Measurements from ENCODE around the gene ENO3. TPM values are rescaled to one million over a fixed set of nuclear protein-coding genes. Genes with fewer than 3 reads are reported as not detected.

ENO3 gene
- total and polyA plus RNA-seq, 10 of the 15 experiments (the other 5 are each of a cell fraction or from before 2014, with no cell fraction given), result 6.8 to 28.4 (median 17.0) TPM

DNA sequence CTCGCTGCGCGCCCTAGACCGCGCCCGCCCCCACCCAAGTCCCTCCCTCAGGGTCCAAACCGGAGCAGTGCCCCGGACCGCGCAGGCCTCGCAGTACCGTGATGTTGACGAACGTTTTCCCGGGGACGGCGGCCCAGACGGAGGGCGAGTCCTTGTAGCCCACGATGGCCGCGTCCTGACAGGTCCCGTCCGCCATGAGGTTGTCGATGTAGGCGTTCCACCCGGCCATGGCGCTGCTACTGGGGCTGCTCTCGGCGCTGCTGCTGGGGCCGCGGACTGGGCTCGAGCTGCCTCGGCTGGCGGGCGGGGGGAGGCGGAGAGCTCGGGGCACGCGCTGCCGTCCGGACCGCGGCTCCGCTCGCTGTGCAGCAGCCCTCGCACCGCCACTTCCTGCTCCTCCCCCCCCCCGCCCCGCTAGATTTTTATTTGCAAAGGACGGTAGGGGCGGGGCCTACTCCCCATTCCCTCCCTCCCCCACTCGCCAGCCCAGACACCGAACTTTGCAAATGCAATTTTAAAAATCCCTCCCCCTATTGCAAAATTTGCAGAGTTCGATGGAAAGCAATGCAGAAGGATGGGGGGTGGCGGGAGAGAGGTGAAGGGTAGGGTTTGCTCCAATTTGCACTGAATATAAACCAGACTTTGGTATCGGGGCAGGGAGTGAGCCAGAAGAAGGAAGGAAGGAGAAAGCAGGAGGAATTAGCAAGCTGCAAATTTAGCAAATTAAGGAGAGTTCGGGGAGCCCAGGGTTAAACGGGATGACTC lies 2.6 kb upstream of the ENO3 start, which contains the start of gene PFN1 (continued):
- TF ChIP-seq, protein P1, sequence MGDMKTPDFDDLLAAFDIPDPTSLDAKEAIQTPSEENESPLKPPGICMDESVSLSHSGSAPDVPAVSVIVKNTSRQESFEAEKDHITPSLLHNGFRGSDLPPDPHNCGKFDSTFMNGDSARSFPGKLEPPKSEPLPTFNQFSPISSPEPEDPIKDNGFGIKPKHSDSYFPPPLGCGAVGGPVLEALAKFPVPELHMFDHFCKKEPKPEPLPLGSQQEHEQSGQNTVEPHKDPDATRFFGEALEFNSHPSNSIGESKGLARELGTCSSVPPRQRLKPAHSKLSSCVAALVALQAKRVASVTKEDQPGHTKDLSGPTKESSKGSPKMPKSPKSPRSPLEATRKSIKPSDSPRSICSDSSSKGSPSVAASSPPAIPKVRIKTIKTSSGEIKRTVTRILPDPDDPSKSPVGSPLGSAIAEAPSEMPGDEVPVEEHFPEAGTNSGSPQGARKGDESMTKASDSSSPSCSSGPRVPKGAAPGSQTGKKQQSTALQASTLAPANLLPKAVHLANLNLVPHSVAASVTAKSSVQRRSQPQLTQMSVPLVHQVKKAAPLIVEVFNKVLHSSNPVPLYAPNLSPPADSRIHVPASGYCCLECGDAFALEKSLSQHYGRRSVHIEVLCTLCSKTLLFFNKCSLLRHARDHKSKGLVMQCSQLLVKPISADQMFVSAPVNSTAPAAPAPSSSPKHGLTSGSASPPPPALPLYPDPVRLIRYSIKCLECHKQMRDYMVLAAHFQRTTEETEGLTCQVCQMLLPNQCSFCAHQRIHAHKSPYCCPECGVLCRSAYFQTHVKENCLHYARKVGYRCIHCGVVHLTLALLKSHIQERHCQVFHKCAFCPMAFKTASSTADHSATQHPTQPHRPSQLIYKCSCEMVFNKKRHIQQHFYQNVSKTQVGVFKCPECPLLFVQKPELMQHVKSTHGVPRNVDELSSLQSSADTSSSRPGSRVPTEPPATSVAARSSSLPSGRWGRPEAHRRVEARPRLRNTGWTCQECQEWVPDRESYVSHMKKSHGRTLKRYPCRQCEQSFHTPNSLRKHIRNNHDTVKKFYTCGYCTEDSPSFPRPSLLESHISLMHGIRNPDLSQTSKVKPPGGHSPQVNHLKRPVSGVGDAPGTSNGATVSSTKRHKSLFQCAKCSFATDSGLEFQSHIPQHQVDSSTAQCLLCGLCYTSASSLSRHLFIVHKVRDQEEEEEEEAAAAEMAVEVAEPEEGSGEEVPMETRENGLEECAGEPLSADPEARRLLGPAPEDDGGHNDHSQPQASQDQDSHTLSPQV (IDR thresholded peaks at IDR 0.05), result no peak
- TF ChIP-seq FOS (IDR thresholded peaks at IDR 0.05; ENCODE audit: borderline replicate concordance, extremely low read depth, insufficient read length) (no peak), RB1 (IDR thresholded peaks at IDR 0.05; ENCODE audit: borderline replicate concordance) (no peak), STAT1 (conservative IDR thresholded peaks at IDR 0.05) (no peak), SP1 (IDR thresholded peaks at IDR 0.05; ENCODE audit: low read depth, low read length) (peak; percentile 39), BMI1 (IDR thresholded peaks at IDR 0.05; ENCODE audit: borderline replicate concordance) (no peak), ZNF207 (IDR thresholded peaks at IDR 0.05; ENCODE audit: borderline replicate concordance) (no peak), MYC (IDR thresholded peaks at IDR 0.05; ENCODE audit: insufficient read depth, insufficient read length, insufficient replicate concordance, low read length, severe bottlenecking) (no peak), MTA2 (IDR thresholded peaks at IDR 0.05; ENCODE audit: low read depth) (peak; percentile 41; the same call in 1 of the 2 replicates), NR2F1 (conservative IDR thresholded peaks at IDR 0.05) (no peak; the same call in 1 of the 2 replicates), CEBPB (IDR thresholded peaks at IDR 0.05; ENCODE audit: borderline replicate concordance in 1 of 2, low read depth in 2 of 2, low read length in 2 of 2) (0 out of 4 replicates have a peak, but pooled peaks of 1 of the 2 experiments have one; percentile 24), CBFB (IDR thresholded peaks at IDR 0.05; ENCODE audit: low read depth) (peak; percentile 15; the same call in 1 of the 2 replicates), HDAC6 (IDR thresholded peaks at IDR 0.05; ENCODE audit: unreplicated experiment) (peak; percentile 47), MTA3 (IDR thresholded peaks at IDR 0.05; ENCODE audit: borderline replicate concordance, low read length) (no peak), ZBED1 (IDR thresholded peaks at IDR 0.05; ENCODE audit: borderline replicate concordance) (peak; percentile 49; the same call in 1 of the 2 replicates), RELB (IDR thresholded peaks at IDR 0.05; ENCODE audit: low read depth) (peak; percentile 96)
- TF ChIP-seq, protein P2, sequence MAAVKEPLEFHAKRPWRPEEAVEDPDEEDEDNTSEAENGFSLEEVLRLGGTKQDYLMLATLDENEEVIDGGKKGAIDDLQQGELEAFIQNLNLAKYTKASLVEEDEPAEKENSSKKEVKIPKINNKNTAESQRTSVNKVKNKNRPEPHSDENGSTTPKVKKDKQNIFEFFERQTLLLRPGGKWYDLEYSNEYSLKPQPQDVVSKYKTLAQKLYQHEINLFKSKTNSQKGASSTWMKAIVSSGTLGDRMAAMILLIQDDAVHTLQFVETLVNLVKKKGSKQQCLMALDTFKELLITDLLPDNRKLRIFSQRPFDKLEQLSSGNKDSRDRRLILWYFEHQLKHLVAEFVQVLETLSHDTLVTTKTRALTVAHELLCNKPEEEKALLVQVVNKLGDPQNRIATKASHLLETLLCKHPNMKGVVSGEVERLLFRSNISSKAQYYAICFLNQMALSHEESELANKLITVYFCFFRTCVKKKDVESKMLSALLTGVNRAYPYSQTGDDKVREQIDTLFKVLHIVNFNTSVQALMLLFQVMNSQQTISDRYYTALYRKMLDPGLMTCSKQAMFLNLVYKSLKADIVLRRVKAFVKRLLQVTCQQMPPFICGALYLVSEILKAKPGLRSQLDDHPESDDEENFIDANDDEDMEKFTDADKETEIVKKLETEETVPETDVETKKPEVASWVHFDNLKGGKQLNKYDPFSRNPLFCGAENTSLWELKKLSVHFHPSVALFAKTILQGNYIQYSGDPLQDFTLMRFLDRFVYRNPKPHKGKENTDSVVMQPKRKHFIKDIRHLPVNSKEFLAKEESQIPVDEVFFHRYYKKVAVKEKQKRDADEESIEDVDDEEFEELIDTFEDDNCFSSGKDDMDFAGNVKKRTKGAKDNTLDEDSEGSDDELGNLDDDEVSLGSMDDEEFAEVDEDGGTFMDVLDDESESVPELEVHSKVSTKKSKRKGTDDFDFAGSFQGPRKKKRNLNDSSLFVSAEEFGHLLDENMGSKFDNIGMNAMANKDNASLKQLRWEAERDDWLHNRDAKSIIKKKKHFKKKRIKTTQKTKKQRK (IDR thresholded peaks at IDR 0.05; ENCODE audit: low read depth, low read length), result no peak
- TF ChIP-seq, protein P3, sequence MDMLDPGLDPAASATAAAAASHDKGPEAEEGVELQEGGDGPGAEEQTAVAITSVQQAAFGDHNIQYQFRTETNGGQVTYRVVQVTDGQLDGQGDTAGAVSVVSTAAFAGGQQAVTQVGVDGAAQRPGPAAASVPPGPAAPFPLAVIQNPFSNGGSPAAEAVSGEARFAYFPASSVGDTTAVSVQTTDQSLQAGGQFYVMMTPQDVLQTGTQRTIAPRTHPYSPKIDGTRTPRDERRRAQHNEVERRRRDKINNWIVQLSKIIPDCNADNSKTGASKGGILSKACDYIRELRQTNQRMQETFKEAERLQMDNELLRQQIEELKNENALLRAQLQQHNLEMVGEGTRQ (IDR thresholded peaks at IDR 0.05; ENCODE audit: borderline replicate concordance, low read depth, low read length), result no peak
